GM18861 (cell line): ENCODE results near the gene FOXL3.
"Not testable (repeated sequence)": the region's sequence is repeated elsewhere in the genome, so short reads cannot be mapped to it uniquely, and the experiment has no call there.

Source experiments
- ATAC-seq: cut with Tn5 transposase; IDR thresholded peaks from one replicate; pipeline ENCODE4 v1.9.1; 2021; ENCODE audit not compliant: unreplicated experiment

FOXL3 gene

GRCh38 chr7:254337-255037, 35.5 kb upstream of the FOXL3 start:
- no peak for ATAC-seq

- ATAC-seq, result no peak
Measured at GRCh38 chr7:255038-255435, 34.9 kb upstream of the FOXL3 start.

GRCh38 chr7:255721-256361, 34.1 kb upstream of the FOXL3 start:
- no peak for ATAC-seq

- no peak for ATAC-seq
Measured at GRCh38 chr7:256461-256940, 33.5 kb upstream of the FOXL3 start.

GRCh38 chr7:256981-257646, 32.9 kb upstream of the FOXL3 start:
- ATAC-seq, result no peak

GRCh38 chr7:257647-257992, 32.4 kb upstream of the FOXL3 start:
- ATAC-seq, result no peak

GRCh38 chr7:258476-259190, 31.3 kb upstream of the FOXL3 start:
- ATAC-seq, result no peak

GRCh38 chr7:259191-259505, 30.8 kb upstream of the FOXL3 start:
- no peak for ATAC-seq

- ATAC-seq, result no peak
Measured at GRCh38 chr7:259751-260405, 30.1 kb upstream of the FOXL3 start.

- no peak for ATAC-seq
Measured at GRCh38 chr7:260441-261281, 29.3 kb upstream of the FOXL3 start.

GRCh38 chr7:261341-262250, 28.4 kb upstream of the FOXL3 start:
- ATAC-seq, result no peak

- ATAC-seq, result no peak
Measured at GRCh38 chr7:262251-262572, 27.8 kb upstream of the FOXL3 start.

GRCh38 chr7:262631-263311, 27.2 kb upstream of the FOXL3 start:
- ATAC-seq, result not testable (repeated sequence)

- not testable (repeated sequence) for ATAC-seq
Measured at GRCh38 chr7:263483-264351, 26.3 kb upstream of the FOXL3 start.

GRCh38 chr7:264541-265191, 25.3 kb upstream of the FOXL3 start:
- no peak for ATAC-seq

- ATAC-seq, result no peak
Measured at GRCh38 chr7:265192-265997, 24.6 kb upstream of the FOXL3 start.
